ENCODE data around the gene SCAPER. TPM values are rescaled to one million over a fixed set of nuclear protein-coding genes. Genes with fewer than 3 reads are reported as not detected.

The SCAPER gene
- polyA plus RNA-seq, 1 donor from 2014 or later: 77.1 TPM

DNA sequence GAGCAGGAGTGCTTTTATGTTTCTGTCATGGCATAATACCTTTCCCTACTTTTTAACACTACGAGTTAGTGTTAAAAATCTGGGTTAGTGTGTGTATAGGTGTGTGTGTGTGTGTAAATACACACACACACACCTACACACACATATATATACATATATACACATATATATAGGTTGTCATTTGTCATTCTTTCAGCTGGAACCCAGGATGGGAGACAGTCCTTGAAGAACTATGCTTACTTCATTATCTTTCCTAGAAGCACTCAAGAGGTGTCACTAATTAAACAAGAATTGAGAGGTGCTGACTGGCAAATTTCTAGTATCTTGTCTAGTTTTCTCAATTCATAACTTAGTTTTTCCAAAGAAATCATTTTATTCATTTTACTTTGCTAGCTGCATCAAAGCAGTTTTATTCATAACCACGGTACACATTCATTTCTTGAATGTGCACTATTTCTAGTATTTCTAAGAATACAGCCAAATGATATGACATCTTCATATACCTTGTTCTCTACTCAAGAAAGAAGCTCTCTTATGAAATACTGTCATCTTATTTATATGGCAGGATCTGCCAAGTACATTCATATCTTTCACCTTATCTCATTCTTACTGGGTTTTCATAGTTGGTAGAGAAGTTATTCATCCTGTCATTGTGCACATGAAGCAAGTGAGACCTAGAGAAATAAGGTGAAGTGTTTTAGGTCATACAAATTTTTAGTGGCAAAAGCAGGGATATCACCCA lies 522.0 kb downstream of the SCAPER start:
- Histone ChIP-seq H3K4me3 (ENCODE audit: low read length) (no peak overlapping the region), H4K20me1 (ENCODE audit: insufficient read depth) (no peaks in the 10 kb centered on the region), H3K9ac (ENCODE audit: low read length) (no peak overlapping the region), H3K4me2 (ENCODE audit: low read length) (no peak overlapping the region), H3K79me2 (replicated peaks; ENCODE audit: insufficient read depth, low read length) (no peaks in the 10 kb centered on the region), H3K27ac (ENCODE audit: low read length) (no peak overlapping the region), H3K27me3 (ENCODE audit: insufficient read depth, low read depth, low read length) (no peaks in the 10 kb centered on the region), H3F3A (ENCODE audit: insufficient read depth, low read length, poor library complexity, severe bottlenecking) (no peaks in the 10 kb centered on the region), H3K36me3 (ENCODE audit: insufficient read depth, low read length) (no peaks in the 10 kb centered on the region), H2AFZ (ENCODE audit: low read depth, low read length) (no peak overlapping the region), H3K9me2 (ENCODE audit: insufficient read depth, low read length) (no peaks in the 10 kb centered on the region), H3K9me3 (ENCODE audit: low read length) (no peaks in the 10 kb centered on the region)
- TF ChIP-seq MXI1 (conservative IDR thresholded peaks at IDR 0.05; ENCODE audit: poor library complexity, severe bottlenecking): no peak
- no peak for TF ChIP-seq REST (IDR thresholded peaks at IDR 0.05; ENCODE audit: borderline replicate concordance)
- TF ChIP-seq RAD21 (conservative IDR thresholded peaks at IDR 0.05): no peak
- TF ChIP-seq, protein P1, sequence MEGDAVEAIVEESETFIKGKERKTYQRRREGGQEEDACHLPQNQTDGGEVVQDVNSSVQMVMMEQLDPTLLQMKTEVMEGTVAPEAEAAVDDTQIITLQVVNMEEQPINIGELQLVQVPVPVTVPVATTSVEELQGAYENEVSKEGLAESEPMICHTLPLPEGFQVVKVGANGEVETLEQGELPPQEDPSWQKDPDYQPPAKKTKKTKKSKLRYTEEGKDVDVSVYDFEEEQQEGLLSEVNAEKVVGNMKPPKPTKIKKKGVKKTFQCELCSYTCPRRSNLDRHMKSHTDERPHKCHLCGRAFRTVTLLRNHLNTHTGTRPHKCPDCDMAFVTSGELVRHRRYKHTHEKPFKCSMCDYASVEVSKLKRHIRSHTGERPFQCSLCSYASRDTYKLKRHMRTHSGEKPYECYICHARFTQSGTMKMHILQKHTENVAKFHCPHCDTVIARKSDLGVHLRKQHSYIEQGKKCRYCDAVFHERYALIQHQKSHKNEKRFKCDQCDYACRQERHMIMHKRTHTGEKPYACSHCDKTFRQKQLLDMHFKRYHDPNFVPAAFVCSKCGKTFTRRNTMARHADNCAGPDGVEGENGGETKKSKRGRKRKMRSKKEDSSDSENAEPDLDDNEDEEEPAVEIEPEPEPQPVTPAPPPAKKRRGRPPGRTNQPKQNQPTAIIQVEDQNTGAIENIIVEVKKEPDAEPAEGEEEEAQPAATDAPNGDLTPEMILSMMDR (IDR thresholded peaks at IDR 0.05; ENCODE audit: poor library complexity, severe bottlenecking): no peak
- no peak for TF ChIP-seq SMC3 (conservative IDR thresholded peaks at IDR 0.05; ENCODE audit: poor library complexity)
- TF ChIP-seq EZH2 (IDR thresholded peaks at IDR 0.05; ENCODE audit: borderline replicate concordance, insufficient read depth, low read length, poor library complexity, severe bottlenecking): no peak
- no peak for TF ChIP-seq EP300 (conservative IDR thresholded peaks at IDR 0.05; ENCODE audit: poor library complexity, severe bottlenecking)
- no peak for TF ChIP-seq POLR2AphosphoS5 (IDR thresholded peaks at IDR 0.05)
- no peak for TF ChIP-seq TAF1 (IDR thresholded peaks at IDR 0.05; ENCODE audit: low read depth)

- Histone ChIP-seq H3F3A (ENCODE audit: insufficient read depth, low read length, poor library complexity, severe bottlenecking) (no peaks in the 10 kb centered on the region), H3K9me2 (ENCODE audit: insufficient read depth, low read length) (no peaks in the 10 kb centered on the region), H2AFZ (ENCODE audit: low read depth, low read length) (no peak overlapping the region), H3K27ac (ENCODE audit: low read length) (no peak overlapping the region), H3K27me3 (ENCODE audit: insufficient read depth, low read depth, low read length) (no peaks in the 10 kb centered on the region), H3K79me2 (replicated peaks; ENCODE audit: insufficient read depth, low read length) (no peaks in the 10 kb centered on the region), H3K9me3 (ENCODE audit: low read length) (no peaks in the 10 kb centered on the region), H3K9ac (ENCODE audit: low read length) (no peak overlapping the region), H3K4me2 (ENCODE audit: low read length) (no peak overlapping the region), H3K36me3 (ENCODE audit: insufficient read depth, low read length) (no peaks in the 10 kb centered on the region), H4K20me1 (ENCODE audit: insufficient read depth) (no peaks in the 10 kb centered on the region), H3K4me3 (ENCODE audit: low read length) (no peak overlapping the region)
- TF ChIP-seq MXI1 (conservative IDR thresholded peaks at IDR 0.05; ENCODE audit: poor library complexity, severe bottlenecking): no peak
- no peak for TF ChIP-seq EP300 (conservative IDR thresholded peaks at IDR 0.05; ENCODE audit: poor library complexity, severe bottlenecking)
- TF ChIP-seq TAF1 (IDR thresholded peaks at IDR 0.05; ENCODE audit: low read depth): no peak
- no peak for TF ChIP-seq RAD21 (conservative IDR thresholded peaks at IDR 0.05)
- no peak for TF ChIP-seq EZH2 (IDR thresholded peaks at IDR 0.05; ENCODE audit: borderline replicate concordance, insufficient read depth, low read length, poor library complexity, severe bottlenecking)
- no peak for TF ChIP-seq POLR2AphosphoS5 (IDR thresholded peaks at IDR 0.05)
- TF ChIP-seq REST (IDR thresholded peaks at IDR 0.05; ENCODE audit: borderline replicate concordance): no peak
- no peak for TF ChIP-seq SMC3 (conservative IDR thresholded peaks at IDR 0.05; ENCODE audit: poor library complexity)
These were observed 523.8 kb downstream of the SCAPER start for GRCh38 chr15:76381366-76381765.
